ENCODE data around the gene MRPL40.

The MRPL40 gene

GRCh38 chr22:19446603-19447329 is 14.4 kb downstream of the MRPL40 start:
- Histone ChIP-seq H3K9ac (ENCODE audit: low read length) (peak overlapping the region; percentile 68), H3K36me3 (ENCODE audit: low read length) (no peaks in the 10 kb centered on the region), H3K27me3 (ENCODE audit: low read length) (no peaks in the 10 kb centered on the region), H3K79me2 (ENCODE audit: insufficient read depth, low read length) (peaks cover 49% of the 10 kb centered on the region), H4K20me1 (ENCODE audit: low read depth, low read length) (no peaks in the 10 kb centered on the region), H3K27ac (ENCODE audit: low read depth, low read length) (peak overlapping the region; percentile 64), H3K9me3 (ENCODE audit: insufficient read depth, low read length) (no peaks in the 10 kb centered on the region), H3K4me3 (ENCODE audit: insufficient read depth, low read length, poor library complexity, severe bottlenecking) (peak overlapping the region; percentile 66), H3F3A (ENCODE audit: insufficient read depth) (0 out of 2 replicates have a peak, but pooled peaks cover 7% of the 10 kb centered on the region), H3K4me2 (ENCODE audit: low read depth, low read length, poor library complexity, severe bottlenecking) (peak overlapping the region; percentile 57), H2AFZ (ENCODE audit: low read depth, low read length, severe bottlenecking) (no peak overlapping the region), H3K9me2 (replicated peaks; ENCODE audit: insufficient read depth, low read length) (no peaks in the 10 kb centered on the region)
- TF ChIP-seq CTCF (IDR thresholded peaks at IDR 0.05; ENCODE audit: insufficient read depth, low read length, poor library complexity, severe bottlenecking) (no peak), EZH2phosphoT487 (conservative IDR thresholded peaks at IDR 0.05; ENCODE audit: low read length) (no peak)

- no peaks in the 10 kb centered on the region for H3K27me3 ChIP-seq (ENCODE audit: low read length)
- peaks cover 43% of the 10 kb centered on the region for H3K79me2 ChIP-seq (ENCODE audit: insufficient read depth, low read length)
- H3K9ac ChIP-seq (ENCODE audit: low read length): peak within 1 kb of the TSS; percentile 68
- H3K9me3 ChIP-seq (ENCODE audit: insufficient read depth, low read length): no peaks in the 10 kb centered on the region
- TF ChIP-seq CTCF (IDR thresholded peaks at IDR 0.05; ENCODE audit: insufficient read depth, low read length, poor library complexity, severe bottlenecking) (no peak), EZH2phosphoT487 (conservative IDR thresholded peaks at IDR 0.05; ENCODE audit: low read length) (no peak)
- H3K4me3 ChIP-seq (ENCODE audit: insufficient read depth, low read length, poor library complexity, severe bottlenecking): peak within 1 kb of the TSS; percentile 66
- H3K4me2 ChIP-seq (ENCODE audit: low read depth, low read length, poor library complexity, severe bottlenecking): peak within 1 kb of the TSS; percentile 64
- H4K20me1 ChIP-seq (ENCODE audit: low read depth, low read length): no peaks in the 10 kb centered on the region
- H3K9me2 ChIP-seq (replicated peaks; ENCODE audit: insufficient read depth, low read length): no peaks in the 10 kb centered on the region
- peak within 1 kb of the TSS; percentile 74 for H3K27ac ChIP-seq (ENCODE audit: low read depth, low read length)
- H3F3A ChIP-seq (ENCODE audit: insufficient read depth): 0 out of 2 replicates have a peak, but pooled peaks cover 7% of the 10 kb centered on the region
- H2AFZ ChIP-seq (ENCODE audit: low read depth, low read length, severe bottlenecking): peak within 1 kb of the TSS; percentile 14
- no peaks in the 10 kb centered on the region for H3K36me3 ChIP-seq (ENCODE audit: low read length)
Observed at GRCh38 chr22:19447330-19448075, 15.2 kb downstream of the MRPL40 start, which contains the start of gene C22orf39. Gene C22orf39 (minus strand): TSS chr22:19447711. CDS start chr22:19447688, 23 bp downstream.

GRCh38 chr22:19448076-19448607 is 15.8 kb downstream of the MRPL40 start:
- peak overlapping the region; percentile 14 for H2AFZ ChIP-seq (ENCODE audit: low read depth, low read length, severe bottlenecking)
- no peaks in the 10 kb centered on the region for H3K36me3 ChIP-seq (ENCODE audit: low read length)
- peaks cover 43% of the 10 kb centered on the region for H3K79me2 ChIP-seq (ENCODE audit: insufficient read depth, low read length)
- TF ChIP-seq CTCF (IDR thresholded peaks at IDR 0.05; ENCODE audit: insufficient read depth, low read length, poor library complexity, severe bottlenecking) (no peak), EZH2phosphoT487 (conservative IDR thresholded peaks at IDR 0.05; ENCODE audit: low read length) (no peak)
- H3F3A ChIP-seq (ENCODE audit: insufficient read depth): 0 out of 2 replicates have a peak, but pooled peaks cover 7% of the 10 kb centered on the region
- no peaks in the 10 kb centered on the region for H4K20me1 ChIP-seq (ENCODE audit: low read depth, low read length)
- peak overlapping the region; percentile 66 for H3K4me3 ChIP-seq (ENCODE audit: insufficient read depth, low read length, poor library complexity, severe bottlenecking)
- H3K4me2 ChIP-seq (ENCODE audit: low read depth, low read length, poor library complexity, severe bottlenecking): peak overlapping the region; percentile 64
- H3K27ac ChIP-seq (ENCODE audit: low read depth, low read length): peak overlapping the region; percentile 74
- no peaks in the 10 kb centered on the region for H3K9me2 ChIP-seq (replicated peaks; ENCODE audit: insufficient read depth, low read length)
- H3K9ac ChIP-seq (ENCODE audit: low read length): peak overlapping the region; percentile 68
- no peaks in the 10 kb centered on the region for H3K9me3 ChIP-seq (ENCODE audit: insufficient read depth, low read length)
- H3K27me3 ChIP-seq (ENCODE audit: low read length): no peaks in the 10 kb centered on the region
